HG03521 (cell line): ENCODE data around the gene LHFPL6.

ENCODE experiments used
- ATAC-seq: cut with Tn5 transposase; IDR thresholded peaks from one replicate; pipeline ENCODE4 v1.9.1; 2021; ENCODE audit warnings: mild to moderate bottlenecking, moderate library complexity; ENCODE audit not compliant: unreplicated experiment

LHFPL6 gene

GRCh38 chr13:39596176-39596575 is 6.8 kb downstream of the LHFPL6 start:
- no peak for ATAC-seq

DNA sequence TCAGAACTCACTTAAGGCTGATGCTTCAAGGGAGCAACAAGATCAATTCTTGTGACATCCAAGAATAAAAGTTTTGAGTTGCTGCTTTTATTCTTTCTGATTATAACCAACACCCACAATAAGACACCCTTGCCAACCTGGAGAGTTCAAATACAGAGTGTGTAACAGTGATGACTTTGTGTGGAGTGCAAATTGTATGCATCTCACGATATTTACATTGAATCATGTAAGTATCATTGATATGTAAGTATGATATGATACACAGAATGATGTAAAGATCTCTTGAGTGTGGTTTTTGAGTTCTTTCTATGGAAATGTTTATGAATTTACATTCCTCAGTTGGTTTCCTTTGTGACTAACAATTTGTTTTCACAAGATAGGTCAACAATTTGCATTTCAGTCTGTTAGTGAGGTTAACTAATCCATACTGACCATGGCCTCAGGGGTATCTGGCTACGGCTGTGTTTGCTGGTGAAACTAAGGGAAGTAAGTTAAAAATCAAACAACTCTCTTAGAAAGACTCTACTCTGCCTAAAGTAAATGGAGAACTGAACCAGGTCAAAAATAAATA is 12.4 kb downstream of the LHFPL6 start:
- ATAC-seq, result no peak

DNA sequence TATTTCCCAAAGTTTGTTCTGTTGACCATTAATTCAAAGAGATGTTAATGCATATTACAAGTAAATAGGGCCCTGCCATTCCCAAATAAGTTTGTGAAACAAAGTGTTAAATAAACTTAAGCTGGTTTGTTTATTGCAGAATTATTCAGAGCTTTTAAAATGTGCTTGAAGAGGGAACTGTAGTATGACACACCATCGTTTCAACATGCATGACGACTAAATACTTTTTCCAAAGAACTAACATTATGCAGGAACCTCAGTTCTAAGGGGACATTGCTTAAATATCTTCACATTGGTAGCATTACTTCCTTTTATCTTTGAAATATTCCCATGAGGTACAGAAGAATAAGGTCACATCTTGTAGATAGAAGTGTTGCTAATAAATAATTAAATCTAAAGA is 14.6 kb downstream of the LHFPL6 start:
- no peak for ATAC-seq

DNA sequence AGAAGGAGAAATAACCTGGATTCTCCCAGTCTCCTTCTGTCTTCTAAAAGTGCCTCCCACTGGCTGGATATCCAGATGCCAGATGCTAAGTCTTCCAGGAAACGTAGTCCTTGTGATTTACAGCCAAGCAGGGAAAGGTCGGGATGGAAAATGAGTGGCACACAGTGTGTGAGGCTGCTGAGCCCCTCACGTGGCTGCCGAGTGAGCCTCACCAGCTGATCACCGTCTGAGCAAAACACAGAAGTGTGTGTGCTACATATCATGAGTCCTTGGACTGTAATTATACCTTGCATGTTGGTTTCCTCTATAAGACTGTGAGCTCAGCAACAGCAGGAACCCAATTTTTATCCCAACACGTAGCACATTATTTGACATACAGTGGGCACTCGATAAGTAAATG is 15.1 kb downstream of the LHFPL6 start:
- no peak for ATAC-seq

DNA sequence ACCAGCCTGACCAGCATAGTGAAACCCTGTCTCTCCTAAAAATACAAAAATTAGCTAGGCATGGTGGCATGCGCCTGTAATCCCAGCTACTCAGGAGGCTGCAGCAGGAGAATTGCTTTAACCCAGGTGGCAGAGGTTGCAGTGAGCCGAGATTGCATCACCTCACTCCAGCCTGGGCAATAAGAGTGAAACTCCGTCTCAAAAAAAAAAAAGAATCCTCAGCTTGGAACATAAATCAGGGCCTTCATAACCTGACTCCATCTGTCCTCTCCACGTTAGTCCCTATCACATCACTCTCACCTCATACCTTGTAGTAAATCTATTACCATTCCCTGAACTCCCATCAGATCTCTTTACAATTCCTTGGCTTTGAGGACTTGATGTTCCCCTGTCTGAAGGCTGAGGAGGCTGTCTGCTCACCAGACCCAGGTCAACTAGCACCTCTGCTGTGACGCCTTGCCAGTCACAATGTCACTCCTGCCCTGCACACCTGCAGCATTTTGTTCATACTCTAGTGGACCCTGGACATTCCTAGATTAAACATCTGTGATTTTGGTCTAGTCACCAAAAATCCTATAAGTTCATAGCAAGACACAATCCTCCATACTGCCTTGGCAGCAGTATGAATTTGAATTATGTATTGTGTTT is 15.9 kb downstream of the LHFPL6 start:
- ATAC-seq, result no peak

GRCh38 chr13:39586151-39586550 is 16.8 kb downstream of the LHFPL6 start:
- ATAC-seq, result no peak

DNA sequence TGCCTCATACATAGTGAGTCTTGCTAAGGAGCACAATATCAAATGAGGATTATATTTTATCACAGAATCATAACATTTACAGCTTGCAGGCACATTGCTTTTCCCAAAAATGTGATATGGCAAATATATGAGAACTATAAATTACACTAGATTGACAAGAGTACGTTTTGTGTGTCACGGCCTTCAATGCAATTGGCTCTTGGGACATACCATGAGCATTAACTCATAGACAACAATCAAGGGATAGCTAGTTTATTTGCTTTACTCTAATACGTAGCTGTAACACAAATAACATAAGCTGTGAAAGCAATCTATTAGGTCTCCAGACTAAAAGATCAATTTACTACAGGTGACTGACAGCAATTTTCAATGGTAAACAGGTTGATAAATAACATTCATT is 17.8 kb downstream of the LHFPL6 start:
- no peak for ATAC-seq

DNA sequence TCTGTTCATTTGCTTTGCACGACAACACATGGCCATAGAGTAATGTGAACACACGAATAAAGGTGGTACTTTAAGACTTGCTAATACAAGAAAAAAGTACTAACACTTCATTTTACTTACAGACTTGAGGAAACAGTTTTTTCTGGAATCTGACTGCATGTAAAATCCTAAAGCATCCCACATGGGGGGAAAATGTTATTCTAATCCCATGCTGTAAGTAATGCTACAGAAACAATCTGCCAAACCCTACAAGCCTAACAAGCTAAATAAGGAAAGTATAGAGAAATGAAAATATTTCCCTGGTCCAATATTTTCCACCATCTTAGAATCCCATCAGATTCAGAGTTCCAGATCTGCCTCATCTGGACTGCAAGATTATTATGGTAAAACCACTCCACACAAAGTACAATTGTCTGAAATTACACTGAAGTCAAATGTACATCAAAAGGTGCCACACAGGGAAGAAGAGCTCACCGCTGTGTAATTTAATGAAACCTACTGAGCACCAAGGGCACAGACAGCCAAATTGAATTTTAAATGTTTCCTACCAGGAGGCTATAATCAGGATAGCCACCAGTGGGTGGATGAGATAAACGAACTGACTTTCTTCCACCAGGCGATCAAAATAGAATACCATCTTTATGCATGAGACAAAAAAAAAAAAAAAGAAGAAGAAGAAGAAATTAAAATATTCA is 22.0 kb downstream of the LHFPL6 start:
- ATAC-seq, result no peak

DNA sequence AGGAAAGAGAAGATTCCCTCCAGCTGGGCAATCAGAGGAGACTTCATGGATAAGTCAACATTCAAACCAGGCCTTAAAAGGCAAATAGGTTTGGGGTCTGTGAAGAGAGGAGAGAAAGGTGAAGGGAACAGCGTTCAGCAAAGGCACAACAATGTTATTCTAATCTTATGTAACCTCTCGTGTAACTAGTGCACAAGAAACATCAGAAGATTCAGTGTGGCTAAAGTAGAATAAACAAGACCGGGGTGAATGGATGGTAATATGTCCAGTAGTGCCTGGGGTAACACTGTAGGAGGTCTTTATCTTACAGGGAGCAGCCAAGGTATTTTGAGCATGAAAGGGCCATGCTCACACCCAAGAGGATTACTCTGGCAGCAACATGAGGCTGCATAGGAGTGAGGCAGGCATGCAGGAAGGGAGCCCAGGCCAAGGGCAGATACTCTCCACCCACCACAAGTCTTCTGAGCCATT is 24.1 kb downstream of the LHFPL6 start:
- no peak for ATAC-seq

DNA sequence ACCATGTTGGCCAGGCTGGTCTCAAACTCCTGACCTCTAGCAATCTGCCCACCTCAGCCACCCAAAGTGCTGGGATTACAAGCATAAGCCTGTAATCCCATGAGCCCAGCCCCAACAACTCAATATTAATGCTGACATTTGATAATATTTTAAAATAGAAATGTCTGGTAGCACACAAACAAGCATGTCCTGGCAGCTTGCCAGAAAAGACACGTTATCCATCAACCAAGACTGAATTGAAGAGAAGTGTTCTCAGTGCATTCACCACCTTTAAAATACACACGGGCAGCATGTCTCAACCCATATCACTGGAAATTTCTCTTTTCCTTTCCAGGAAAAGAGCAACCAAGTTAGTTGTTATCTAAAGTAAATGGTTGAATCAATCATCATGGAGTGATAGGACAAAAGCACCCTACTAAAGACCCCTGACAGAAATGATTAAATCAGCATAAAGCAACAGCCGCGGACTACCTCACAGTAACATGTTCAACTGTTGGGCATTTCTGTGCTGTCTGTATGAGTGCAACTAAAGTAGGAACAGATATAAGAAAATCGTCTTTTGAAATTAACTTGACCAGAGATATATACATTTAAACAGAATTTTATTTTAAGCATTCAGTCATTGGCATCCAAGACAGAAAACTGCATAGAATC is 25.0 kb downstream of the LHFPL6 start:
- ATAC-seq, result no peak

DNA sequence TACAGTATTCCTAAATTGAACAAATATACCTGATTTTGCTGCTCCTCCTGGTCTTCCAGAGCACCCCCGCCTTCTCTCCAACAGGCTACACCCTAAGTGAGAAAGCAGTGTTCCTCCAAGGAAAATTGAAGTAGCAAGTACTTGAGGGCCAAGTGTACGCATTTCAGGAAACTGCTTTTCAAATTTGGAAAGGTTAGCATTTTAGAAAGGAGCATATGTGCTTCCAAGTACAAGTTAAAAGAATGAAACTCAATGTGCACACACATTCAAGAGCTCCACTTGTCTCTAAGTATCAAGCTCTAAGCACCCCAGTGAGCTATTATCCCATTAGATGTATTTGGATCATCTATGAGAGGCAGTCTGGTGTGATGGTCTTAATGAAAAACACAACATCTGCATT is 25.8 kb downstream of the LHFPL6 start:
- no peak for ATAC-seq

DNA sequence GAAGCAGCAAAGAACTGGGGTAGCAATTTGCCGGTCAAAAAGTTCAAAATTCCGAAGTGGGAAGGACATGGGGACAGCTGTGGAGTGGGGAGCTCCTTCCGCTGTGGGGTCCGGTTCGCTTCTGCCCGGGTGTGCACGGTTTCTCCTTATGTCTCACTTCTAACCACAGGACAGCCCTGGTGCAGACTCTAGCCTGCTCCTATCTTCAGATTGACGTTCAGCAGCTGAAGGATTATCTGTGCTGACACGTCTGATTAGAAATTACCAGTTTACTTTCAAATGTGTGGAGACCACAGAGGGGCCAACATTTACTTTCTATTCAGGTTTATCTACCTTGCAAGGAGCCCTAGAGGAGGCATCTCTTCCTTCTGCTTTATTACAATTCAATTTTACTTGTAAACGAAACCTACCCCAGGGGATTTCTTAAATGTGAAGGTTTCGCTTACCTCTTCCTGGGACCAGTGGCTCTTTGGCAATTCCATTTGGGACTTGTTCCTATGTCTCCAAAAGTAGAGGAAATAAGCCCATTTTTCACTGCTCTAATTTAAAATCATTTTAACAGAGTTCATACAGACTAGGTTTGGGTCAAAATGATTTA is 27.3 kb downstream of the LHFPL6 start:
- ATAC-seq, result no peak

DNA sequence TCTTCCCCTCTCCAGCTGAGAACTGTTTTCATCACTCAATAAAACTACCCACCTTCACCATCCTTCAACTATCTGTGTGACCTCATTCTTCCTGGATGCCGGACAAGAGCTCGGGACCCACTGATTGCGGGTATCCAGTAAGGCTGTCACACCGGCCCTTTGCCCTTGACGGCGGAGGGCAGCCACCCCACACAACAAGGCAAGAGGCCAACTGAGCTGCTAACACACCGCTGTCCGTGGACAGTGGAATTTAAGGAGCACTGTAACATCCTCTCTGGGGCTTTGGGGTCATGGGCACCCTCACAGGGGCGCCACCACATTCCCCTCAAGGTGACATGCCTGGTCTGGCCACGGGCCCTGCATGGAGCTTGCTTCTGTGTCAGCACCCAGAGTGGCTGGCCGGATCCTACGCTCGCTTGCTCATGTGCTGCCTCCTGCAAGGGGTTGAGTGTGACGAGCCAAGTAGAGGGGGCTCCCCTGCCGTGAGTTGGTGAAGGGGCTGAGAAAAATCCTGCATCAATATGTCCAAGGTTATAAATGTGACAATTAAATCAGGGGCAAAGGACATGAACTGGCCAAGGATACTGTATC is 31.4 kb downstream of the LHFPL6 start:
- no peak for ATAC-seq

DNA sequence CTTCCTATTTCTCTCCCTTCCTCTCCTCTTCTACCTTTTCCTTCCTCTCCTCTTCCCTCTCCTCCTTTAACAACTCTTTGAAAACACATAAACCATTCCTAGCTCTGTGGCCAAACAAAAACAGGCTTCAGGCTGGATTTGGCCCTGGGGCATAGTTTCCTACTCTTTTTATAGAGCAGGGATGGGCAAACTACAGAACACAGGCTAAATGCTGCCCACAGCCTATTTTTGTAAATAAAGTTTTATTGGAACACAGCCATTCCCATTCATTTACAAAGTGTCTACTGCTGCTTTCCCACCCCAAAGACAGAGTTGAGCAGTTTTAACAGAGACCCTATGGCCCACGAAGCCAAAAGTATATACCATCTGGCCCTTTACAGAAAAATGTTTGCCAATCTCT is 35.4 kb downstream of the LHFPL6 start:
- ATAC-seq, result no peak

DNA sequence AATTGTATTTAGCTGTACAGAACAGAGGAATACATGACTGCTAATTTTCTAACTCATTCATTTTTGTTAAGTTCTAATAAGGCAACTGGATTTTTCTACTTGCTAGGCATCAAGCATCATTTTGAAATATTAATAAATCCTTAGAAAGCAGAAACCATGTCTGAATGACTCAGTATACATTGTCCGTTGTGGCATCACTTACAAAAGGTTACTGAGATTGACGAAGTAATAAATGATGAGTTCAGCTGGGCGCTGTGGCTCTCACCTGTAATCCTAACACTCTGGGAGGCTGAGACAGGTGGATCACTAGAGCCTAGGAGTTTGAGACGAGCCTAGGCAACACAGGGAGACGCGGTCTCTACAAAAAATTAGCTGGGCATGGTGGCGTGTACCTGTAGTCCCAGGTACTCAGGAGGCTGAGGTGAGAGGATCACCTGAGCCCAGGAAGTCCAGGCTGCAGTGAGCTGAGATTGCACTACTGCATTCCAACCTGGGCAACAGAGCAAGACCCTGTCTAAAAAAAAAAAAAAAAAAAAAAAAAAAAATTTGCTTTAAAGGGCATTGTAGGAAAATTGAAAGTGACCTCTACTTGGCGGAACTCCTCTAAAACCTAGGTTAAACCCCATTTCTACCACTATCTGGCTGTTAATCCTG is 36.6 kb downstream of the LHFPL6 start:
- ATAC-seq, result no peak

- no peak for ATAC-seq
Measured at GRCh38 chr13:39565036-39565949, 37.7 kb downstream of the LHFPL6 start.

GRCh38 chr13:39563470-39563735 is 39.6 kb downstream of the LHFPL6 start:
- no peak for ATAC-seq

DNA sequence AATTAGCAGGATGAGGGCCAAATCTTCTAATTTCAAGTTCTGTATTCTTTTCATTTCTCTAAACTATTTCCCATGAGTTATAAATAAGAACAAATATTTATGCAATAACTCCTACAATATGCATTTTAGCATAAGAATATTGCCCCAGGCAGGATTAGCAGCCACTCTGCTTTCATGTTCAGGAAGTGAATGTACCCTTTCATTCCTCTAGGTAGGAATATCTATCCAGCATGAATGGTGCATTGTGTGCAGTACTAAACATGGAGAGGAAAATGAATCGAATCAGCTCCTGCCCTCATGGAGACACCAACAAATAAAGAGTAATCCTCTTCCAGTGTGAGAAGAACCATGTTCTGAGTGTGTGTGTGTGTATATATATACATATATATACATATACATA is 41.0 kb downstream of the LHFPL6 start:
- no peak for ATAC-seq

DNA sequence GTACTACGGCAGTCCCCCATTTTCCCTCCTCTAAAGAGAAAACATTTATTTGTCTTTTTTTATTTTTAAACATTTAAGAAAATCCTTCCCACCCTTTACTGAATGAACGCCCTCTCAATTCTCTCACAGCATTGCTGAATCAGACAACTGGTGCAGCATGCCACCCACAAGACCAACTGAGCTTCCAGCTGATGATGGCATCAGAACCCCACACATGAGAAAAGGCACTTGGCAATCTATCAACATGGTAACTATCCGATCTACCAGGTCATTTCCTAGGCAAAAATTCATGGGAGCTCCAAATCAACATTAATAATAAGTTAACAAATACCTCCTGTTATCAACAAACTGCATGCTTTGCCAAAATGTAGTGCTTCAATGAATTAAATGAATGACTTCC is 43.1 kb downstream of the LHFPL6 start:
- no peak for ATAC-seq
